NCI-H146 treated with DMSO at 0.1 percent for 48 hours (cell line): Measurements from ENCODE around the gene TMEM91.
"Not testable (repeated sequence)": the region's sequence is repeated elsewhere in the genome, so short reads cannot be mapped to it uniquely, and the experiment has no call there.

ENCODE experiments used
- DNase-seq: peaks from one replicate; lab custom pipeline; 2025; ENCODE audit not compliant: unreplicated experiment; lab: John Stamatoyannopoulos, UW

Gene TMEM91

DNA sequence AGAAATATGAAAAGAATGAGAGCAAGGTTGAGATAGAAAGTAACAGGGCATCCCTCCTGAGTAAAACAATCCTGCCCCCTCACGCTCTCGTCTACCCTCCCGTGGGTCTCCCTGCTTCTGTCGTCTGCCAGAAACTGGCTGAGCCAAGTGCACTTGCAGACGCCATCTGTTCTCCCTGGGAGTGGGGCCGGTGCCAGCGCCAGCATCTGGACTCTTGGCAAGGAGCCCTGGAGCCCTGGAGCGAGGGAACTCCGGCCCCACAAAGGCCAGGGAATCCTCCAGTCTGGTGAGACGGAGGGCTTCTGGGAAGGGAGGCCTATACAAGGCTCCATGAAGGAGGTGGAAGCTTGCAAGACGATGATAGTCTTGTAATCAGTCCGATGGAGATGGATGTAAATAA lies 2.3 kb upstream of the TMEM91 start:
- peak; percentile 36 for DNase-seq

DNA sequence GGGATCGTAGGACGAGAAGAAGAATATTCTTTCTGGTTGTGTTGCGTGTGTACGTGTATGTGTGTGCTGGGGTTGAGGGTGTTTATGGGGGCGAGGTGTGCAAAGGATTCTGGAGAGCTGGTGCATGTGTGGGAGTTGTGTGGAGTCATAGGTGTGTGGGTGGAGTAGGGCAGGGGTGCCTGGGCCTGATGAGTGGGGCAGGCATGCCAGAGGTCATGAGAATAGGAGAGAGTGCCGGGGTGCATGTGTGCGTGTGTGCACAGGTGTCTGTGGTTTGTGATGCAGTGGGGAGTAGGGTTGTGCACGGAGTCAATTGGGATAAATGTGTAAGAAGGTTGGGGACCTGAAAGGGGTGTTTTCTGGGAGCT lies 649 bp downstream of the TMEM91 start:
- no peak for DNase-seq

- no peak for DNase-seq
These were observed 1.8 kb downstream of the TMEM91 start for GRCh38 chr19:41377977-41378709.

- not testable (repeated sequence) for DNase-seq
These were observed 5.2 kb downstream of the TMEM91 start for GRCh38 chr19:41381536-41381935.

DNA sequence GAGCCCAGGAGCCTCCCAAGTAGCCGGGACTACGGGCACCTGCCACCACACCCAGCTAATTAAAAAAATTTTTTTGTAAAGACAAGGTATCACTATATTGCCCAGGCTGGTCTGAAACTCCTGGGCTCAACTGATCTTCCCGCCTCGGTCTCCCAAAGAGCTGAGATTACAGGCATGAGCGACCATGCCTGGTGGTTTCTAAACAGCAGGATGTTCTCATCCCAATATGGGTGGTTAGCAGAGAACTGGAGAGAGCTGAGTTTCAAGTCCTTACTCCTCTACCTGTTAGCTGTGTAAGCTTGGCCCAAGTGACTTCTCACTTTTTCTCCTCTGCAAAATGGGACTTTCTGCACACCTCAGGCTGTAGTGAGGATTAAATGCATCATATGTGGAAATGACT lies 8.0 kb downstream of the TMEM91 start:
- no peak for DNase-seq

DNA sequence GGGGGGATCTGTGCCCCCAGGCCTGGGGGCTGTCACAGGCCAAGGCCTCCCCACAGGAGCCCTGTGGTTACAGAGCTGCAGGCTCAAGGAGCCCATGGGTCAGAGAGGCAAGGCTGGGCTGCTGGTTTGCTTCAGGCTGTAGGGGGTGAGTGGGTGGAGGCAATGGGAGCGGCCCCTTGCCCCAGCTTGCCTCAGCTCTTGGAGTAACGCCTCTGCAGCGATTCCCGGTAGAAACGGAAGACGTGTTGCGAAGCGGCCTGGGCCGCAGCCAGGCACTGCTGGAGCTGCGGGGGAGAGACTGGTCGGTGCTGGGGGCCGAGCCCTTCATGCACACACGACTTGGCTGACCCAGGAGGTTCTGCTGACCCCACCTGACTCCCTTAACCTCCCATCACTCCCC lies 10.1 kb downstream of the TMEM91 start:
- DNase-seq = no peak

- no peak for DNase-seq
These were observed 15.3 kb downstream of the TMEM91 start for GRCh38 chr19:41391618-41392017.

DNA sequence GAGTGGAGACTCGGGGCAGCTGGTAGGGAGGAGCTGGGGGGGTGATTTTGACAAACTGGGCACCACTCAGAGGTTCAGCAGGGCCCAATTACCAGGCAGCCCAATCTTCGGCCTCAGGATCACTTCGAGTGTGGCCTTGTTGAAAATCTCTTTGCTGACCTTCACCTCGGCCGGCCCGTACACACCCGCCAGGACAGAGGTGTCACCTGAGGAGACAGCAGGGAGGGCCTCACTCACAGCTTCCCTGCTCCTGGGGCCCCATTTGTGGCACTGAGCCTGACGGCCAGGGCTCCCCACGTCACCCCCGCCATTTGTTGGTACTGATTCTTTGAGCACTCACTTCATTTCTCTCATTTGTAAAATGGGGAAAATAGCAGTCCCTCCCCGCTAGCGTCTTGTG lies 16.4 kb downstream of the TMEM91 start:
- no peak for DNase-seq

GRCh38 chr19:41395355-41395754 lies 19.0 kb downstream of the TMEM91 start:
- no peak for DNase-seq

GRCh38 chr19:41397086-41398049 lies 21.0 kb downstream of the TMEM91 start, which contains the start of the genes BCKDHA and EXOSC5:
BCKDHA (plus strand) TSS chr19:41397818; CDS start chr19:41397828, 10 bp downstream.
EXOSC5 (minus strand) TSS chr19:41397359; CDS start chr19:41397328, 31 bp downstream.
- DNase-seq = peak; percentile 100

GRCh38 chr19:41398050-41398418 lies 21.7 kb downstream of the TMEM91 start:
- DNase-seq = no peak

GRCh38 chr19:41398598-41398997 lies 22.3 kb downstream of the TMEM91 start:
- no peak for DNase-seq

GRCh38 chr19:41399091-41399490 lies 22.8 kb downstream of the TMEM91 start:
- DNase-seq = no peak

- DNase-seq = no peak
These were observed 23.2 kb downstream of the TMEM91 start for GRCh38 chr19:41399525-41399924.

- DNase-seq = no peak
These were observed 25.1 kb downstream of the TMEM91 start for GRCh38 chr19:41401483-41401882.

DNA sequence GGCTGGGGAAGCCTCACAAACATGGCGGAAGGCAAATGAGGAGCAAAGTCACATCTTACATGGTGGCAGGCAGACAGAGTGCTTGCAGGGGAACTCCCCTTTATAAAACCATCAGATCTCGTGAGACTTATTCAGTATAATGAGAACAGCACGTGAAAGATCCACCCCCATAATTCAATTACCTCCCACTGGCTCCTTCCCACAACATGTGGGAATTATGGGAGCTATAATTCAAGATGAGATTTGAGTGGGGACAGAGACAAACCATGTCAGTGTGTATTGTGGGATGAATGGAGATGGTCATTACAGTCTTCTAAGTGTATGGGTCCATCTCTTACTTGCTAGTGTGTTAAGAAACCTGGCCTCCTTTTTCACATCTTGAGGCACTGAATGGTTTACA lies 25.7 kb downstream of the TMEM91 start:
- DNase-seq = no peak

- no peak for DNase-seq
These were observed 27.0 kb downstream of the TMEM91 start for GRCh38 chr19:41403181-41403970.

- DNase-seq = no peak
These were observed 29.4 kb downstream of the TMEM91 start for GRCh38 chr19:41405776-41406175.

DNA sequence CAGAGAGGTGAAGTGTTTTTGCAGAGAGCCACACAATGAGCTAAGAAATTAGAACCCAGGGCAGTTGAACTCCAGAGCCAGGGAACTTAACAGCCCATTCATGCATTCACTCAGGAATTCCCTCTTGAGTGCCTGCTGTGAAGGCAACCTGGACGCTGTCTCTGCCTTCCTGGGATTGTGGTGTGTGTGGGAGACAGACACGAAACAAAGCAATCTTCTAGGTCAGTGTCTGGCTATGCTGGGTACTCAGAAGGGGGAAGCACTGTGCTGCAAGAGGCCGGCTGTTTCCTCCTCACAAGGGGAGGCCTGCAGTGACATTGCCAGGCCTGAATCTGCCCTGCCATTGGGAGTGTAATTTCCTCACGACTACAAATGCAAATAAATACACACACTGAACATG lies 30.9 kb downstream of the TMEM91 start:
- no peak for DNase-seq

- no peak for DNase-seq
These were observed 31.9 kb downstream of the TMEM91 start for GRCh38 chr19:41408256-41408655.

- DNase-seq = not testable (repeated sequence)
These were observed 32.5 kb downstream of the TMEM91 start for GRCh38 chr19:41408846-41409245.
